CD4-positive, alpha-beta T cell treated with Interleukin-4 for 1 hour (primary cell): ENCODE measurements around the gene COL5A3.
"Not testable (repeated sequence)": the region's sequence is repeated elsewhere in the genome, so short reads cannot be mapped to it uniquely, and the experiment has no call there.

Experiments used
- DNase-seq, 2 donors: peaks; one replicate each; pipeline ENCODE4 v3.0.0-alpha.2; 2020 to 2022

The COL5A3 gene

GRCh38 chr19:9935506-9936325 lies 74.6 kb downstream of the COL5A3 start:
- no peak for DNase-seq

GRCh38 chr19:9934132-9934950 lies 76.0 kb downstream of the COL5A3 start:
- peak; percentile 79 to 84 for DNase-seq

- DNase-seq, result no peak
Observed at GRCh38 chr19:9932835-9933234, 77.5 kb downstream of the COL5A3 start.

DNA sequence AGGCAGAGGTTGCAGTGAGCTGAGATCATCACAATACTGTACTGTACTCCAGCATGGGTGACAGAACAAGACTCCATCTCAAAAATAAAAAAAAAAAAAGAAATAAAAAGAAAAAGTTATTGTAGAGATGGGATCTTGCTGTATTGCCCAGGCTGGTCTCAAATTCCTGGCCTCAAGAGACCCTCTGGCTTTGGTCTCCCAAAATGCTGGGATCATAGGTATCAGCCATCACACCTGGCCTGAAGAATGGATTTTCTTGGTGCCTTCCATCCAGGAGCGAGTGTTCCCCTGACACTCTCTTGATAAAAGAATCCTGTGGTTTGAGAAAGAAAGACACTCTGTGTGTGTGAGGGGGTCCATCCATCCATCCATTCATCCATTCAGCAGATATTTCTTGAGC lies 78.7 kb downstream of the COL5A3 start:
- DNase-seq, result no peak

GRCh38 chr19:9923440-9923839 lies 86.9 kb downstream of the COL5A3 start:
- no peak for DNase-seq

- not testable (repeated sequence) for DNase-seq
Observed at GRCh38 chr19:9922782-9923379, 87.4 kb downstream of the COL5A3 start.

DNA sequence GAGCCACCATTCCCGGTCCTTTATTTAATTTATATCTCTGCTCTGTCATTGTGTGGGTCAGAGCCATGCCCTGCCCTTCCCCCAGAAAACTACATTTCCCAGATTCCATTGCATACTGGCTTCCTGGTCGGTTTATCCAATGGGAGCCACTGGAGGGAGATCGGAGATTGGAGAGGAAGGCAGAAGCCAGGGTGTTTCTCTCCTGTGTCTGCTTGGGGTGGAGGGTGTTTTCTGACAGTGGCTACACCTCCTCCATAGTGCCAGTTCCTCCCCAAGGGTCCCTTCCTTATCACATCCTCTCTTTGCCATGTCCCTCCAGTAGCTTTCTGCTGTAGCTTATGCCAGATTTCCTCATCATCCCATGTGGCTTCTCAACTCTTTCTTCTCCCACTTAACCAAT lies 93.0 kb downstream of the COL5A3 start:
- DNase-seq, result no peak

DNA sequence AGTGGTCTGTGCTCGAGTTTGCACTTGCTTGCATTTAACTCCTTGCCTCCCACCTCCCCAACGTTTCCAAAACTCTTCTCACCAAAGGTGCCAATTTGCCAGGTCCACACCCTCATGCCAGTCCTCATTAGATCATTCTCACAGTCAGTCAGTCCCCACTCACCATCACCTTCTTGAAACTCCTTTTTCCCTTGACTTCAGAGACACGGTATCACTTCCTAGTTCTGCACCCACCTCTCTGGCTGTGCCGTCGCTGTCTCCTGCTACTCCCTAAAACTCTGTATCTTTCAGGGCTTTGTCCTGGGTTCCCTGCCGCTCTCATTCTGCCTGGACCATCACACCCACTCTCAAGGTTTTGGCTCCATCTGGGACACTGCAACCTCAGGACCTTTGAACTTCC lies 93.6 kb downstream of the COL5A3 start:
- no peak for DNase-seq

GRCh38 chr19:9914315-9915207 lies 95.7 kb downstream of the COL5A3 start:
- DNase-seq, result peak; percentile 80 to 83

GRCh38 chr19:9914001-9914314 lies 96.3 kb downstream of the COL5A3 start:
- DNase-seq, result no peak

- DNase-seq, result no peak
Observed at GRCh38 chr19:9913237-9914000, 96.9 kb downstream of the COL5A3 start.

GRCh38 chr19:9912551-9913236 lies 97.6 kb downstream of the COL5A3 start:
- no peak for DNase-seq

- DNase-seq, result no peak
Observed at GRCh38 chr19:9911524-9912185, 98.6 kb downstream of the COL5A3 start.

GRCh38 chr19:9910625-9911024 lies 99.7 kb downstream of the COL5A3 start:
- no peak for DNase-seq
